Left lobe of liver (tissue), 2 donors: ENCODE measurements around the gene DIRAS3. TPM values are rescaled to one million over a fixed set of nuclear protein-coding genes. Genes with fewer than 3 reads are reported as not detected.
A peak's percentile ranks its signal among the peaks of the same experiment; 100 is the strongest.
"Not testable (repeated sequence)": the region's sequence is repeated elsewhere in the genome, so short reads cannot be mapped to it uniquely, and the experiment has no call there.

Source experiments
- ATAC-seq: fragments of 200-7000 bp; cut with Tn5 transposase; one replicate; pipeline ENCODE4 v1.9.1; 2020; ENCODE audit warnings: mild to moderate bottlenecking, moderate library complexity
- DNase-seq: peaks from one replicate; pipeline ENCODE4 v3.0.0-alpha.2; 2020; ENCODE audit warnings: low spot score
- total RNA-seq: library from RNA; stranded (reverse); gene quantifications from one replicate; pipeline ENCODE4 v1.2.1, GENCODE V29; 2021
- donor health status: DM: no; HTN: no; CAD: no; lungs with moderate emphysema.
- donor health status: DM: no; HTN: yes; CAD: no.

The DIRAS3 gene
- 3.9 TPM for total RNA-seq

DNA sequence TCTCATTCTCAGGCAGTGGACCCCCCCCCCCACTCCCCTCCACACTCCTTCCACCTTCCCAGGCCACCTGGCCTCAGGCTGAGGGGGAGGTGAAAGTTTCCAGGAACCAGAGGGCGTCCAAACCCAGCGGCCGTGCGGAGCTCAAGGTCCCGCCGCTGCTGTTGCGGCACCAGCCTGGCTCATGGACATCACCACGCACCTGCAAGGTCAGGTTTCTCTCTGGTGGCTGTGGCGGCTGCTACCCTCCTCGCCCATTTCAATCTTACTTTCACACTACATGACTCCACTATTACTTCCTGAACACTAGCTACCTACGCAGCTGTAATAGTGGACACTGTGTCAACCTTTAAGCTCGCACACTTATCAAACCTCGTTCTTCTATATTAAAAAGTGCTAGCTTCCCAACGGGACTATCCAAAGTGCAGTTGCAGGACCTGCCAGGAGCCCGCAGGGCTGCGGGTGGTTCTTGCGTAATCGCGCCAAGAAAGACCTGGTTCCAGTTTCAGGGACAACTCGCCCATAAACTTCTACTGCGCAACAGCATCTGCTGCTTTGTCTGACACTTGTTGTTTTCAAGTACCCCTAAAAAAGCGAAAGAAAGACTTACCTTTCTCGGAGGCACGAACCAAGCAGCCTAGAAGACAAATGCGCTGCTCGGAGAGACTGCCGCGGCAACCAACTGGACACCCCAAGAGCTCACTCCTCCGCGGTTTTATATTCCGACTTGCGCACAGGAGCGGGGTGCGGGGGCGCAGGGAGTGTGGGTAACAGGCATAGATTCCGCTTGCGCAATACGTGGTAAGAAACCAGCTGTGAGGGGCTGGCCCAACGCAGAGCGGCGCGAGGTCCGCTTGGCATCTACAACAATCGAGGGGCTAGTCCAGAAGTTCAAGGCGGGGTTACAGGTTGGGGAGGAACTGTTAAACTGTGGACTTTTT lies at the start of gene DIRAS3:
TSS of gene DIRAS3 (minus strand) at position 687 of the 938 bp plus-strand sequence. CDS start 3,330 bp downstream, outside the sequence.
- ATAC-seq (peak; percentile 69), DNase-seq (peak; percentile 73)

DNA sequence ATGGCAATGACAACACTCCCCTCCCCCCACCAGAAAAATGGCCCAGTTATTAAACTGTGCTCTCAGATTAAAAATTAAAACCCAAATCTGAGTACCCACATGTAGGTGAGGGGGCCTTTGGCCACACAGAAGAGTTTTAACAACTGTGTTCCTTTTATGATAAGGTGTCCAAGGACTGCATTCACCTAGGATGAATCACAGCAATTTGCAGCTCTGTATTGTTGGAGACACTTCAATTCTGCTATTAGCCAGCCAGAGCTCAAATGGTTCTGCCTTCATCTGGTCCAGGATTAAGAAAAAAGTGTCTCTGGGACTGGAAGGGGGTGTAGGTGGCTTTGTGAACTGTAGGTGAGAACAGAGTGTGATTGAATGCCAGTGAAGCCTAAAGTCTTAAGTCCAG lies 43.3 kb upstream of the DIRAS3 start:
- DNase-seq = no peak

GRCh38 chr1:68087184-68087583 lies 36.8 kb upstream of the DIRAS3 start:
- ATAC-seq (no peak), DNase-seq (no peak)

More for the DNA sequence above, 43.3 kb upstream of the DIRAS3 start:
- ATAC-seq = no peak

GRCh38 chr1:68085752-68086151 lies 35.3 kb upstream of the DIRAS3 start:
- DNase-seq (no peak), ATAC-seq (no peak)

- no peak for ATAC-seq
Observed at GRCh38 chr1:68083686-68084085, 33.3 kb upstream of the DIRAS3 start.

GRCh38 chr1:68081775-68082283 lies 31.4 kb upstream of the DIRAS3 start:
- DNase-seq (no peak), ATAC-seq (no peak)

More at GRCh38 chr1:68083686-68084085, 33.3 kb upstream of the DIRAS3 start:
- DNase-seq = no peak

- no peak for DNase-seq
- ATAC-seq = no peak
Observed at GRCh38 chr1:68078647-68079046, 28.2 kb upstream of the DIRAS3 start.

GRCh38 chr1:68074472-68074871 lies 24.0 kb upstream of the DIRAS3 start:
- no peak for ATAC-seq

GRCh38 chr1:68065766-68066165 lies 15.3 kb upstream of the DIRAS3 start:
- no peak for ATAC-seq
- no peak for DNase-seq

More at GRCh38 chr1:68074472-68074871, 24.0 kb upstream of the DIRAS3 start:
- DNase-seq = no peak

- ATAC-seq, DNase-seq: not testable (repeated sequence)
Observed at GRCh38 chr1:68058053-68058452, 7.6 kb upstream of the DIRAS3 start.

GRCh38 chr1:68057564-68057963 lies 7.1 kb upstream of the DIRAS3 start:
- no peak for ATAC-seq
- DNase-seq = no peak

GRCh38 chr1:68057050-68057449 lies 6.6 kb upstream of the DIRAS3 start:
- ATAC-seq = no peak
- no peak for DNase-seq

GRCh38 chr1:68051475-68051874 lies 1.0 kb upstream of the DIRAS3 start:
- DNase-seq = peak; percentile 68
- peak; percentile 76 for ATAC-seq

DNA sequence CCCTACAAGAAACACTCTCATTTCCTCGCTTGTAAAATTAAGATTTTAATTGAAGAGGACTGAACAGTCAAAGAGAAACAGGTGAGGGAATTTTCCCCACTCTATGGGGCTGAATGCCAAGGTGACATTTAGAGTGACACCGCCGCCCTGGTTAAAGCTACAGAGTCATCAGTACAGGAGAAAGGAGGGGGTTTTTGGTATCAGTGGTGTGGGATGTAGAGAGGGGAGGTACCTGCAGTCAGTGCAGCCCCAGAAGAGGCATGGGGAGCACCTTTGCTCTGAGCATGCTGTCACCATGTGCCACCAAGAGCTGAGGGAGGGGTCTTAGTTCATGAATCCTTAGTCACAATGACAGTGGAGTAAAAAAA lies 2.8 kb downstream of the DIRAS3 start:
- DNase-seq (no peak), ATAC-seq (no peak)

GRCh38 chr1:68046885-68047658 lies 3.4 kb downstream of the DIRAS3 start:
- ATAC-seq (no peak), DNase-seq (no peak)

- DNase-seq (no peak), ATAC-seq (no peak)
Observed at GRCh38 chr1:68046423-68046822, 4.0 kb downstream of the DIRAS3 start.

DNA sequence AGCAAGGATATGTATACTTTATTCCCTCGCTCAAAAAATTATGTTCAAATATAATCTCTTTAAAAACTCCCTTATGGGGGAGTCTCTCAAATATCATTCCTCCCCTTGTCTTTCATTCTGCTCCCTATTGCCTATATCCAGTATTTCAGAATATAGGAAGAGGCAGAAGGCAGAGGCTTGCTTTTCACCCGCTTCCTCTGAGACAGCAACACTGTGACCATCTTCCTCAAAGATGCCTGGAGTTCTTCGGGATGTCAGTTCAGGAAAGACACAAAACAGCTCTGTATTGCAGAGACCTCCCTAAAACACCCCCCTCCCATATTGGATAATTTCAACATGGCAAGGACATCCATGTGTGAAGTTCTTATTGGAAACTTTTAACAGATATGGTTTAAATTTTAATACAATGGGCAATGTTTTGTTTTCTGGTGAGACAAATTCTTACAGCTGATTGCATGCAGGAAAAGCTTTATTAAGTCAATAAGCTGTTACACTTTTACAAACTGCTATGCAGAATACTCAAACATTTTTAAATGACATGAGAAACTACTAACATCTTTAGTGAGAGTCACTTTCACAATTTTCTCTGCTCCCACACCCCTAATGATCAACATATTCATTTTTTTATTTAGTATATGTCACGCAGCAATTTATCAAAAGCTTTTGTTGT lies 4.8 kb downstream of the DIRAS3 start:
- no peak for DNase-seq
- ATAC-seq = no peak

DNA sequence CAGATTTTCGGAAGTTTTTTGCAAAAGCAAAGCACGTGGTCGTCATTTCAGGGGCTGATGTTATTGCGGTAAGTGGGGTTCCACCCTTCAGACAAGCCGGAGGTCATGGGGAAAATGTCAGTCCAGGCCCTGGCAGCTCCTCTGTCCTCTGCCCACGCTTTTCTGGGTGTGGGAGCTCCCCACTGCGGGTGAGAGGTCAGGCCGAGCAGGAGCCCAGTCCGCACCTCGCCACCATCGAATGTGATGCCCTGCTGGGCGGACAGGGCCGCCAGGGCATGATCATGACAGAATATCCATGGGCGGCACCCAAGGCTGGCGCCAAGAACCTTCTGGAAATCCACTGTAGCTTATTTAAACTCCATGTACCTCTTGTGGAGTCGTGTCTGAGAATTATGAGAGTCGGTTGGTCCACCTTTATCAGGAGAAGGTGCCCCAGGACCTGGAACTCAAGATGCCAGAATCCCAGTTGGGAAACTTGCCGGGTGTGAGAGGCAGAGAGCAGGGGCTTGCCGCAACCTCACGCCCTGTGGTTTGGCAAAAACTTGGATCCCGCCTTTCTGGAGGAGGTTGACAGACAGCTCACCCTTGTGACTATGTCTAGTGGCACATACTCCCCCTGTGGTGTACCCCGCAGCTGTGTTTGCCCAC lies 6.9 kb downstream of the DIRAS3 start:
- DNase-seq (no peak), ATAC-seq (no peak)

DNA sequence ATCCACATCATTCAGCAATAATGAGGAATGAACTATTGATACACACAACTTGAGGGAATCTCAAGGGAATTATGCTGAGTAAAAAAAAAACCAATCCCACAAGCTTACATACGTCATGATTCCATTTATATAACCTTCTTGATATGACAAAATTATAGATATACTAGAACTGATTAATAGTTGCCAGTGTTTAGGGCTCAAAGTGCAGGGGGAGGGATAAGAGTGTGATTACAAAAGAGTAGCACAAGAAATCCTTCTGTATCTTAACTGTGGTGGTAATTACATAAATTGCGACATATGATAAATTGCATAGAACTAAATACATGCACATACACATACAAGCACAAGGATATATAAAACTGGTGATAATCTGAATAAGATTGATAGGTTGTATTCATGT lies 13.5 kb downstream of the DIRAS3 start:
- DNase-seq (no peak), ATAC-seq (no peak)

- ATAC-seq (no peak), DNase-seq (no peak)
Observed at GRCh38 chr1:68029444-68029843, 21.0 kb downstream of the DIRAS3 start.
